T-helper 1 cell treated with Interleukin-12 subunit alpha and Interleukin-12 subunit beta and Interleukin-4 antibody, amounts not matched to agents 30 ng/mL and 1 ng/mL, for 36 hours (primary cell): ENCODE results near the gene CTNNBIP1. TPM values are rescaled to one million over a fixed set of nuclear protein-coding genes. Genes with fewer than 3 reads are reported as not detected.

Experiments used
- intact Hi-C: fragments of 100-400 bp; cut with micrococcal nuclease; formaldehyde crosslinking; loops from one replicate; pipeline ENCODE4 v1.15.1; 2024
- total RNA-seq: library from RNA; stranded (reverse); gene quantifications from 2 replicates; pipeline ENCODE4 v1.2.3, GENCODE V29; 2022

The CTNNBIP1 gene
- total RNA-seq, 1 donor from 2014 or later = 7.4 TPM

- intact Hi-C loops = no loop called here
These were observed 71.1 kb downstream of the CTNNBIP1 start for GRCh38 chr1:9838946-9839345.

DNA sequence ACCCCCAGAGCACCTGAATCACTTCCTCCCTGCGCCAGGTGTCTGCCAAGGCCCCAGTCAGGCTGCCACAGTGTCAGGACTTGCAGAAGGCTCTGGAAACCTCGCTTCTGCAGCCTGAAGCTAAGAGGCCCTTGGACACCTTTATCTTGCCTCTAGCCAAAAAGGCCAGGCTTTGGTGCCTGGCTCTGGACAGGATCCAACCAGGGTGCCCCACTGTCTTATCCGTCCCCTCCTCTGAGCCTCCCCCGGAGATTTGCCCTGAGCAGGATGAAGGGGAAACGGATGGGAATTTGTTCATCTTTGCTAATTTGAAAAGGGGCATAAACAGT lies 73.5 kb downstream of the CTNNBIP1 start:
- intact Hi-C loops = no loop called here

DNA sequence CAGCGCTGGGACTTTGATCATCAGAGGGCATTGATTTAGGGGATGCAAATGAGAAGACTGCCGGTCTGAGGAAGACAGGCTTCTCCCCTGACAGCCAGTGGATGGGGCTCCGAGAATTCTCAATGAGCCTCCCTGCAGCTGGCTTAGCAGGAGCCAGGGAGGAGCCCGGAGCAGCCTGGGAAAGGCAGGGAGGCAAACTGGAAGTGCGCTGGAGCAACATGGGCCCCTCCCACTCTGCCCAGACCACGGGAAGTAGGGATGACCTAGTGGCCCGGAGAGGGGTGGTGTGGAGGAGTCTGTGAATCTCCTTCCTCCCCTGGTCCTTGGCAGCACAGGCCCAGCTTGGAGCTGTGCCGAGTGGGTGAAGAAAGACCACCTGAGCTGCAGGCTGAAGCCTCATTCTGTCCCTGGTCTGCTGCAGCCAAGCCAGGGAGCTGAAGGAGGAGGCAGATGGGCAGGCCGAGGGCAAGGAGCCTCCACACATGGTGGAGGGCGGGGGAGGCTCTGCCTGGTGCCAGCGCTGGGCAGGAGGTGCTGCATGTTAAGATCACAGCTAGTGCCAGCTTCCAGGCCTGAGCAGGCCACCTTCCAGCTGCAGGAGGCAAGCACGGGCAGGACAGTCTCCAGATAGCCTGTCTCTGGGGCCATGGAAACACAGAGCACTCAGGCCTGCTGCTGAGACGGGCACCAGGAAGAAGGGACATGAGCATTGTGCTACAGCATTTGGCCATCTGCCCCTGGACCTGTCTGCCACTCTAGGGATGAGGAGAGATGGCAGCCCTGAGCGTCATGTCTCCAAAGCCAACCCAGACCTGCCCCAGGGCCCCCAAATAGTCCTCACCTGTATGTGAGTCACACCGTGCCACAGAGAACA lies 74.1 kb downstream of the CTNNBIP1 start:
- intact Hi-C loops = no loop called here

DNA sequence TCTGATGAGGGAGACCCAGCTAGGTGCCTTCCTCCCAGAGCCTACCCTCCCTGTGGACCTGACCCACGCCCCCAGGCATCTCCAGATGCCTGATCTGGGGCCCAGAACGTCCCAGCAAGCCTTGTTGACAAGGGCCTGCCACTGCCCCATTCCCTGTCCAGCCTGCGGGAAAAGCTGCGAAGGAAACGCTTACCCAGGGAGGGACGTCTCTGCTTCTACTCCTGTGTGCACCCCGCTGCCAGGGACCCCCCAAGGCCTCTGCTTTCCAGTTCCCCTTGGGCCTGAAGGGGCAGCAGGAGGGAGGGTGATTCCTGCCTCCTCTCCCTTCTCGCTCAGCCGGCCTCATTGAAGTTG lies 74.7 kb downstream of the CTNNBIP1 start:
- intact Hi-C loops = no loop called here

DNA sequence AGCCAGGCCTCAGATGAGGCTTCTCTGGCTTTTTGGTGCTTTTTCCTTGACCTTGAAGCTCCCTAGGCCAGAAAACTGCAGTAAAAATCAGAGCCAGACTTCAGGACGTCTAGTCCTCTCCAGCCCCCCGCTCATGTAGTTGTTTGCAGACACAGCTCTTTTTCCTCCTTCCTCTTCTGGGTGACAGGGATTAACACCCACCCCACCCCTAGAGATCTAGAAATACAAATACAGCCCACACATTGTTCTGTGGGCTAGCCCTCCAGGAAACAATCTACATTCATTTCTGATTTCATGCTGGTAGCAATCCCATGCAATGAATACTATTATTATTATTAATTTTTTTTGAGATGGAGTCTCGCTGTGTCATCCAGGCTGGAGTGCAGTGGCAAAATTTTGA lies 76.4 kb downstream of the CTNNBIP1 start:
- intact Hi-C loops = no loop called here

DNA sequence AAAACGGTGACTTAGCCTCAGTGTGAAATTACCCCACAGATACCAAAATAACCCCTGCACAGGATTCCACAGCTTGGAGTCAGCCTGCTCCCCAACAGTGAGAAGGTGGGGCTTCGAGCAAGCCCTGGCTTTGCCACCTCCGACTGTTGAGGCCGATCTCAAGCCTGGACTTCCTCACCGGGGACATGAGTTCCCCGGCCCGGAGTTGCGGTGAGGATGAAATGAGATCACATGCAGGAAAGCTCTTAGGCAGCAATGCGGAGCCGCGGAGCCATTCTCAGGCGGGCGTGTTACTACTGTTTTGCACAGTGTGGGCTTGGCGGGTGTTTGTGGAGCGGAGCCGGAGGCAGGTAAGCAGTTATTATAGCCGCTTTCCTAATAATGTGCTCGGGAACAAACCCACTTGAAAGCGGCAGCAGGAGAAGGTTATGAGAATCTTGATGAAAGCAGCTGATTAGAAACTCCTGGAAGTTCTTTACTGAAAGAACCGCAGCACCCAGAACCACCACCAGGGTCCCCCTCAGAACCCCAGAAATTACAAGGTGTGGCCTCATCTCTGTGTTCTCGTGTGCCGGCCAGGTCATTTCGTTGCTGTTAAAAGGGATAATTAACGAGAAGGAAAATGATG lies 82.4 kb downstream of the CTNNBIP1 start:
- intact Hi-C loops = loop anchor here (10.0 kb wide), 3 partner anchors 403 to 867 kb away; partner anchors contain the start of gene H6PD

DNA sequence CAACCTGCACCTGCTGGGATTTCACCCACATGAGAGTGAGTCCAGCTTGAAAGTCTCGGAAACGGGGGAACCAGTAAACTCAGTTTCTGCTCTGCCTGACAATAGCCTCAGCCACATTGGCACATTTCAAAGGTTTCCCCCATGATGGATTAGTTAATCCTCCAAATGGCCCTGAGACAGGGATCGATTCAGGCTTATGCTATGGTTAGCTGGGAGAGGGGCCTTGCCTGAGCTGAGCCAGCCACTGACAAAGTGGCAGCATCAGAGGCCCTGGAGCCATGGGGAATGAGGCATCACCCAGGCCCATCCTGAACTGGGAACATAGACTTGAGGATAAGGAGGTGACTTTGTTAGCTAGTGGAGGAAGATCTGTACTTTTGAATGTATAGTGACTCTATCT lies 83.5 kb downstream of the CTNNBIP1 start:
- intact Hi-C loops = loop anchor here (10.0 kb wide), 3 partner anchors 402 to 868 kb away; partner anchors contain the start of gene H6PD

GRCh38 chr1:9826087-9826486 lies 84.0 kb downstream of the CTNNBIP1 start:
- intact Hi-C loops = loop anchor here (10.0 kb wide), 3 partner anchors 401 to 869 kb away; partner anchors contain the start of gene H6PD

GRCh38 chr1:9825093-9826074 lies 84.7 kb downstream of the CTNNBIP1 start:
- intact Hi-C loops = loop anchor here (1.0 to 10.0 kb wide), 5 partner anchors 41 to 869 kb away; partner anchors contain the start of gene H6PD

GRCh38 chr1:9824702-9825089 lies 85.4 kb downstream of the CTNNBIP1 start:
- intact Hi-C loops = loop anchor here (1.0 to 10.0 kb wide), 6 partner anchors 40 to 870 kb away; partner anchors contain the start of gene H6PD

- intact Hi-C loops = loop anchor here (1.0 to 10.0 kb wide), 10 partner anchors 24 to 871 kb away; partner anchors contain the start of genes H6PD, LZIC, NMNAT1 and SLC25A33
These were observed 85.9 kb downstream of the CTNNBIP1 start, which contains the start of gene CLSTN1 for GRCh38 chr1:9823943-9824701. Gene CLSTN1, minus strand, starts transcription at chr1:9823965. Its CDS starts 232 bp downstream, at chr1:9823733.

DNA sequence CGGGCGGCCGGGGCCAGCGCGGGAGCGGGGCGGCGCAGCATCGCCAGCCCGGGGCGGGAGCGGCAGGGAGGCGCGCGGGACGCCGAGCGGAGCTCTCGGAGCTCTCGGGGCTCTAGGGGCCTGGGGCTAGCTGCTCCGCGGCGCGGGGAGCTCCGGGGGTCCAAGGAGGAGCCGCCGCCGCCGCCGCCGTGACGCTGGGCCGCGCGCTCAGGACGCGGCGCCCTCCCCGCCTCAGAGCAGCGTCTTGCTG lies 86.5 kb downstream of the CTNNBIP1 start:
- intact Hi-C loops = loop anchor here (1.0 to 10.0 kb wide), 9 partner anchors 23 to 871 kb away; partner anchors contain the start of genes H6PD, LZIC, NMNAT1 and SLC25A33

- intact Hi-C loops = loop anchor here (1.0 to 10.0 kb wide), 9 partner anchors 23 to 872 kb away; partner anchors contain the start of genes H6PD, LZIC, NMNAT1 and SLC25A33
These were observed 87.0 kb downstream of the CTNNBIP1 start for GRCh38 chr1:9822897-9823692.

GRCh38 chr1:9822490-9822889 lies 87.6 kb downstream of the CTNNBIP1 start:
- intact Hi-C loops = loop anchor here (2.0 to 10.0 kb wide), 6 partner anchors 95 to 872 kb away; partner anchors contain the start of genes H6PD, LZIC and NMNAT1

GRCh38 chr1:9821710-9822109 lies 88.4 kb downstream of the CTNNBIP1 start:
- intact Hi-C loops = loop anchor here (2.0 to 10.0 kb wide), 6 partner anchors 94 to 873 kb away; partner anchors contain the start of genes H6PD, LZIC and NMNAT1

GRCh38 chr1:9820521-9820920 lies 89.5 kb downstream of the CTNNBIP1 start:
- intact Hi-C loops = loop anchor here (5.0 to 10.0 kb wide), 4 partner anchors 93 to 874 kb away; partner anchors contain the start of gene H6PD

DNA sequence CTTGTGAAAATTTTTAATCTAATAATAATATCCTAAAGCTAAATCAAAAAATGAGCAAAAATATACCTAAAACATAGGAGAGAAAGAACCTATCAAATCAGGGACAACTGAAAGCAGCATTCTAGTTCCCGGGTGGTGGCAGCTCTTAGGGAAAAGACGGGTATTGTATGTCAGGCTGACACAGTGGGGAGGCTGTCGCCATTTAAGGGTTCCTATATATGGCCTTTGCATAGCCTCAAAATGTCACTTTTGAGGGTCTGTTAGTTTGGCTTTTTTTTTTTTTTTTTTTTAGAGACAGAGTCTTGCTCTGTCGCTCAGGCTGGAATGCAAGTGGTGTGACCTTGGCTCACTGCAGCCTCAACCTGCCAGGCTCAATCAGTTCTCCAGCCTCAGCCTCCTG lies 92.3 kb downstream of the CTNNBIP1 start:
- intact Hi-C loops = no loop called here

- intact Hi-C loops = no loop called here
These were observed 93.9 kb downstream of the CTNNBIP1 start for GRCh38 chr1:9816199-9816598.

DNA sequence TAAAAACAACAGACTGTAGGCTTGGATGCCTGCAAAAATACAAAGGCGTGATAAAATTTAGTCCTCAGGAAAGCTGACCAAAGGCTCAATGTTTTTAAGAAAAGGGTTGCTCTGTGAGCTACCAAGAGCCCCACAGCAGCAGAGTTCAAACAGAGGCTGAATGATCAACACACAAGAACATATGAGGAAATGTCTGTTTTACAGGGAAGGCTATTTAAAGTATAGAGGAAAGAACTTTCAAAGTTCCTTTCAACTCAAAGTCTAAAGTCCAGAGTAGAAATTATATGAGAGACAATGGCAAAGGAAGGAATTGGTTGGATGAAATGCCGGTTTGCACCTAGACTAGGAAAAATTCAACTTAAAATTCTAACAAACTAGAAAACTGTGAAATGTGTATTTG lies 94.9 kb downstream of the CTNNBIP1 start:
- intact Hi-C loops = no loop called here
